GM18508 (cell line): ENCODE measurements around the gene PTPRK.

Experiments
- ATAC-seq: cut with Tn5 transposase; IDR thresholded peaks from one replicate; pipeline ENCODE4 v1.9.1; 2021; ENCODE audit warnings: moderate number of reproducible peaks; ENCODE audit not compliant: insufficient read depth, unreplicated experiment

PTPRK gene

GRCh38 chr6:128358244-128358776 is 162.1 kb downstream of the PTPRK start:
- ATAC-seq = no peak

GRCh38 chr6:128357392-128358130 is 162.8 kb downstream of the PTPRK start:
- no peak for ATAC-seq

GRCh38 chr6:128352366-128352765 is 168.0 kb downstream of the PTPRK start:
- ATAC-seq = no peak

- no peak for ATAC-seq
Measured at GRCh38 chr6:128351255-128351514, 169.2 kb downstream of the PTPRK start.

GRCh38 chr6:128350416-128351254 is 169.8 kb downstream of the PTPRK start:
- no peak for ATAC-seq

- ATAC-seq = no peak
Measured at GRCh38 chr6:128347123-128347522, 173.3 kb downstream of the PTPRK start.

GRCh38 chr6:128346569-128346968 is 173.8 kb downstream of the PTPRK start:
- ATAC-seq = no peak

GRCh38 chr6:128345278-128345677 is 175.1 kb downstream of the PTPRK start:
- no peak for ATAC-seq

GRCh38 chr6:128343706-128344105 is 176.7 kb downstream of the PTPRK start:
- no peak for ATAC-seq

- ATAC-seq = no peak
Measured at GRCh38 chr6:128339635-128340450, 180.6 kb downstream of the PTPRK start.

- no peak for ATAC-seq
Measured at GRCh38 chr6:128337619-128338018, 182.8 kb downstream of the PTPRK start.

GRCh38 chr6:128336436-128337095 is 183.8 kb downstream of the PTPRK start:
- no peak for ATAC-seq

- no peak for ATAC-seq
Measured at GRCh38 chr6:128335963-128336362, 184.4 kb downstream of the PTPRK start.

- no peak for ATAC-seq
Measured at GRCh38 chr6:128333581-128334223, 186.7 kb downstream of the PTPRK start.

GRCh38 chr6:128327890-128328289 is 192.5 kb downstream of the PTPRK start:
- ATAC-seq = peak; percentile 80

- no peak for ATAC-seq
Measured at GRCh38 chr6:128323011-128323410, 197.4 kb downstream of the PTPRK start.

GRCh38 chr6:128319946-128320345 is 200.5 kb downstream of the PTPRK start:
- no peak for ATAC-seq

GRCh38 chr6:128319157-128319556 is 201.2 kb downstream of the PTPRK start:
- no peak for ATAC-seq

- no peak for ATAC-seq
Measured at GRCh38 chr6:128316258-128316929, 204.0 kb downstream of the PTPRK start.
